Measurements from ENCODE around the gene WBP1L.

The WBP1L gene

GRCh38 chr10:102773320-102773719, 29.6 kb downstream of the WBP1L start:
- no peak for DNase-seq (ENCODE audit: low read depth)
- no peak for TF ChIP-seq CTCF (IDR thresholded peaks at IDR 0.05; ENCODE audit: low read depth, low read length, missing control alignments)
- no peak overlapping the region for H3K4me3 ChIP-seq (ENCODE audit: low read depth, low read length)

GRCh38 chr10:102773986-102774385, 30.2 kb downstream of the WBP1L start:
- no peak for TF ChIP-seq CTCF (IDR thresholded peaks at IDR 0.05; ENCODE audit: low read depth, low read length, missing control alignments)
- H3K4me3 ChIP-seq (ENCODE audit: low read depth, low read length), result no peak overlapping the region
- no peak for DNase-seq (ENCODE audit: low read depth)

GRCh38 chr10:102775201-102775934, 31.6 kb downstream of the WBP1L start:
- H3K4me3 ChIP-seq (ENCODE audit: low read depth, low read length), result no peak overlapping the region
- TF ChIP-seq CTCF (IDR thresholded peaks at IDR 0.05; ENCODE audit: low read depth, low read length, missing control alignments), result no peak
- DNase-seq (ENCODE audit: low read depth), result no peak

GRCh38 chr10:102775935-102776669, 32.4 kb downstream of the WBP1L start:
- TF ChIP-seq CTCF (IDR thresholded peaks at IDR 0.05; ENCODE audit: low read depth, low read length, missing control alignments), result no peak
- no peak for DNase-seq (ENCODE audit: low read depth)

GRCh38 chr10:102776779-102777456, 33.2 kb downstream of the WBP1L start:
- no peak for TF ChIP-seq CTCF (IDR thresholded peaks at IDR 0.05; ENCODE audit: low read depth, low read length, missing control alignments)

More at GRCh38 chr10:102775935-102776669, 32.4 kb downstream of the WBP1L start:
- H3K4me3 ChIP-seq (ENCODE audit: low read depth, low read length), result no peak overlapping the region

GRCh38 chr10:102777711-102778453, 34.1 kb downstream of the WBP1L start:
- no peak for TF ChIP-seq CTCF (IDR thresholded peaks at IDR 0.05; ENCODE audit: low read depth, low read length, missing control alignments)
- no peak overlapping the region for H3K4me3 ChIP-seq (ENCODE audit: low read depth, low read length)
- no peak for DNase-seq (ENCODE audit: low read depth)

More at GRCh38 chr10:102776779-102777456, 33.2 kb downstream of the WBP1L start:
- no peak for DNase-seq (ENCODE audit: low read depth)
- H3K4me3 ChIP-seq (ENCODE audit: low read depth, low read length), result no peak overlapping the region

Data from GM12864 (cell line).